HCT116 (cell line): ENCODE results near the gene THSD7B. TPM values are rescaled to one million over a fixed set of nuclear protein-coding genes. Genes with fewer than 3 reads are reported as not detected.

Source experiments
- ATAC-seq: fragments of 200-7000 bp; cut with Tn5 transposase; 2 replicates; pipeline ENCODE4 v1.9.1; 2020; ENCODE audit warnings: mild to moderate bottlenecking, moderate library complexity
- BruUV-seq: library from RNA; stranded (reverse); fragments of 400-500 nt; replicated peaks from 2 replicates; lab custom pipeline; 2021; lab: Mats Ljungman, UMichigan
- CTCF ChIA-PET: fragments of 300-600 bp; sonication (Branson Sonifier 250); formaldehyde crosslinking; loops from one replicate; lab custom pipeline; 2021; ENCODE audit warnings: antibody characterized with exemption; lab: Charles Lee
- POLR2A ChIA-PET: fragments of 300-600, 350-600 bp; sonication (Branson Sonifier 250); formaldehyde crosslinking; loops from one replicate; lab custom pipeline; 2021; ENCODE audit warnings: antibody characterized with exemption; lab: Charles Lee
- RAD21 ChIA-PET, 2 experiments: fragments of 300-600 bp; sonication (Branson Sonifier 250); formaldehyde crosslinking; loops; one replicate each; lab custom pipeline; 2023; ENCODE audit warnings: low total read pairs in 2 of 2; ENCODE audit not compliant: uncharacterized antibody in 2 of 2, unreplicated experiment in 2 of 2, low non-redundant PET in 1 of 2; lab: Charles Lee
- DNase-seq: peaks from one replicate; pipeline ENCODE4 v3.0.0-alpha.2; 2010; ENCODE audit warnings: low read depth, low spot score
- H2AFZ ChIP-seq: fragments of 200-600 bp; shearing (Covaris generic), sonication (generic); 2 replicates; pipeline ENCODE4 v1.6.1; 2017; ENCODE audit warnings: low read depth, mixed run types, mixed read lengths, antibody characterized with exemption, low read length; ENCODE audit not compliant: poor library complexity, severe bottlenecking
- H3K27ac ChIP-seq: 2 replicates; pipeline ENCODE4 v1.5.1; 2012; ENCODE audit warnings: low read depth, low read length
- H3K27me3 ChIP-seq: fragments of 200-600 bp; sonication (generic); 2 replicates; pipeline ENCODE4 v1.6.1; 2016; ENCODE audit warnings: mixed run types, low read length, mixed read lengths; ENCODE audit not compliant: insufficient read depth
- H3K36me3 ChIP-seq, 2 experiments: fragments of 200-500 bp in 1 of 2; fragments of 200-600 bp in 1 of 2; sonication (Bioruptor generic) in 1 of 2; sonication (generic) in 1 of 2; 2 replicates each; pipeline versions ENCODE4 v1.5.1 to v1.6.1; 2014 to 2016; ENCODE audit warnings: low read length in 2 of 2, inconsistent platforms in 1 of 2, mixed read lengths in 1 of 2, mixed run types in 1 of 2; ENCODE audit not compliant: insufficient read depth in 2 of 2, control insufficient read depth in 1 of 2
- H3K4me1 ChIP-seq, 2 experiments: fragments of 200-600 bp in 1 of 2; sonication (generic) in 1 of 2; 2 replicates each; pipeline versions ENCODE4 v1.5.1 to v1.6.1; 2012 to 2017; ENCODE audit warnings: low read length in 2 of 2, inconsistent platforms in 1 of 2, mild to moderate bottlenecking in 1 of 2, mixed read lengths in 1 of 2, mixed run types in 1 of 2, moderate library complexity in 1 of 2; ENCODE audit not compliant: insufficient read depth in 2 of 2, control insufficient read depth in 1 of 2
- H3K4me2 ChIP-seq: fragments of 200-600 bp; sonication (generic); 2 replicates; pipeline ENCODE4 v1.6.1; 2017; ENCODE audit warnings: mixed run types, low read length, mixed read lengths
- H3K4me3 ChIP-seq, 2 experiments: fragments of 200-600 bp in 1 of 2; sonication (generic) in 1 of 2; replicated peaks in 1 of 2; 2 replicates each; pipeline ENCODE4 v1.5.1; 2011 to 2016; ENCODE audit warnings: low read length in 2 of 2, control low read depth in 1 of 2, low read depth in 1 of 2, mild to moderate bottlenecking in 1 of 2, mixed read lengths in 1 of 2, mixed run types in 1 of 2
- H3K79me2 ChIP-seq: fragments of 200-600 bp; sonication (generic); 2 replicates; pipeline ENCODE4 v1.6.1; 2017; ENCODE audit warnings: mild to moderate bottlenecking, mixed run types, low read length, moderate library complexity, mixed read lengths; ENCODE audit not compliant: insufficient read depth
- H3K9ac ChIP-seq: fragments of 200-600 bp; sonication (generic); 2 replicates; pipeline ENCODE4 v1.6.1; 2016; ENCODE audit warnings: low read length, mixed read lengths
- H3K9me2 ChIP-seq: fragments of 200-600 bp; sonication (generic), shearing (Covaris generic); 2 replicates; pipeline ENCODE4 v1.6.1; 2017; ENCODE audit warnings: mixed run types, mild to moderate bottlenecking, moderate library complexity; ENCODE audit not compliant: insufficient read depth
- H3K9me3 ChIP-seq, 2 experiments: fragments of 200-500 bp in 1 of 2; fragments of 200-600 bp in 1 of 2; sonication (Bioruptor generic) in 1 of 2; sonication (generic) in 1 of 2; 2 replicates each; pipeline ENCODE4 v1.6.1; 2014 to 2017; ENCODE audit warnings: low read length in 2 of 2, mixed read lengths in 2 of 2, inconsistent platforms in 1 of 2, low read depth in 1 of 2, mild to moderate bottlenecking in 1 of 2, mixed run types in 1 of 2, moderate library complexity in 1 of 2; ENCODE audit not compliant: control insufficient read depth in 1 of 2, insufficient read depth in 1 of 2
- H4K20me1 ChIP-seq: fragments of 200-600 bp; sonication (generic), shearing (Covaris generic); 2 replicates; pipeline ENCODE4 v1.6.1; 2017; ENCODE audit warnings: mixed run types, mild to moderate bottlenecking, moderate library complexity; ENCODE audit not compliant: insufficient read depth
- CEBPB ChIP-seq: IDR thresholded peaks from 2 replicates; pipeline ENCODE4 v1.6.1; 2012; ENCODE audit warnings: low read depth
- ELF1 ChIP-seq: IDR thresholded peaks from 2 replicates; pipeline ENCODE4 v1.6.1; 2012; ENCODE audit warnings: low read depth, borderline replicate concordance
- EZH2 ChIP-seq: fragments of 200-600 bp; sonication (generic); IDR thresholded peaks from 2 replicates; pipeline ENCODE4 v1.6.1; 2017; ENCODE audit warnings: antibody characterized with exemption, mixed run types
- POLR2A ChIP-seq: IDR thresholded peaks from 2 replicates; pipeline ENCODE4 v1.7.0; 2011; ENCODE audit warnings: borderline replicate concordance; ENCODE audit not compliant: insufficient read depth, insufficient read length; ENCODE audit errors: extremely low read depth
- RAD21 ChIP-seq: IDR thresholded peaks from 2 replicates; pipeline ENCODE4 v1.6.1; 2012; ENCODE audit warnings: low read depth, mild to moderate bottlenecking
- SIN3A ChIP-seq: IDR thresholded peaks from 2 replicates; pipeline ENCODE4 v1.6.1; 2012; ENCODE audit warnings: low read depth
- SP1 ChIP-seq: IDR thresholded peaks from 2 replicates; pipeline ENCODE4 v1.6.1; 2012; ENCODE audit warnings: low read depth
- SRF ChIP-seq: IDR thresholded peaks from 2 replicates; pipeline ENCODE4 v1.6.1; 2012; ENCODE audit warnings: low read depth
- TCF7L2 ChIP-seq: IDR thresholded peaks from 2 replicates; pipeline ENCODE4 v1.7.0; 2011; ENCODE audit warnings: borderline replicate concordance, inconsistent platforms; ENCODE audit not compliant: insufficient read depth, insufficient read length; ENCODE audit errors: extremely low read depth
- ZFX ChIP-seq: fragments of 450-650 bp; IDR thresholded peaks from 2 replicates; pipeline ENCODE4 v1.6.1; 2017
- intact Hi-C: fragments of 100-400 bp; cut with micrococcal nuclease; formaldehyde crosslinking; loops from 2 replicates; pipeline ENCODE4 v1.10.0; 2022
- total RNA-seq: library from RNA; stranded (reverse); gene quantifications from one replicate; pipeline ENCODE4 v1.2.1, GENCODE V29; 2021; ENCODE audit not compliant: unreplicated experiment
- TF ChIP-seq, protein P1 (sequence below): IDR thresholded peaks from 2 replicates; pipeline ENCODE4 v1.6.1; 2011; ENCODE audit warnings: mild to moderate bottlenecking, low read length, moderate library complexity; ENCODE audit not compliant: insufficient replicate concordance; ENCODE audit errors: extremely low read depth
- TF ChIP-seq, protein P2 (sequence below), 3 experiments: fragments of 200-600 bp in 1 of 3; sonication (generic) in 1 of 3; IDR thresholded peaks in 2 of 3; conservative IDR thresholded peaks in 1 of 3; 2 replicates each; pipeline ENCODE4 v1.5.1; 2012 to 2017; ENCODE audit warnings: low read depth in 2 of 3, low read length in 2 of 3, antibody characterized with exemption in 1 of 3, borderline replicate concordance in 1 of 3, control low read depth in 1 of 3, mild to moderate bottlenecking in 1 of 3, mixed read lengths in 1 of 3, mixed run types in 1 of 3, moderate library complexity in 1 of 3; ENCODE audit not compliant: insufficient read depth in 1 of 3
- TF ChIP-seq, protein P3 (sequence below): IDR thresholded peaks from 2 replicates; pipeline ENCODE4 v1.6.1; 2012; ENCODE audit warnings: low read depth

The THSD7B gene
- total RNA-seq, 1 experiment from 2014 or later = not detected

DNA sequence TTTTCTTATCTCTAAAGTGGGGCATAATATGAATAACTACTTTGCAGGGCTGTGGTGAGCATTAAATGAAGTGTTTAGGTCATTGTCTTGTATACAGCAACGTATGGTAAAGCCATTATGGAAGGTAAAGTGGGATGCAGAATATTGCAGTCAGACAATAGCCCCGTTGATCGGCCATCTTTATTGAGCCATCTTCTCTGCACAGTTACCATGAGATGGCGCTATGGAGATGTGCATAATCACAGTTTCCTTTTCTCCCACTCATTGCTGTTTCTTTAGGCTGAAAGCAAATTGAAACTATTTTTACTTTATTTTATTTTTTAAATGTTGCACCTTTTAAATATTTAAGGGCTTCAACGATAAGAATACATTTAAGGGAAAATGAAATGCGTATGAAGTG lies 108.9 kb downstream of the THSD7B start:
- Histone ChIP-seq H3K4me2 (no peak overlapping the region), H3K27ac (no peak overlapping the region), H3K79me2 (no peaks in the 10 kb centered on the region), H4K20me1 (no peaks in the 10 kb centered on the region)
- POLR2A ChIA-PET = no interaction called here
- TF ChIP-seq, protein P1, sequence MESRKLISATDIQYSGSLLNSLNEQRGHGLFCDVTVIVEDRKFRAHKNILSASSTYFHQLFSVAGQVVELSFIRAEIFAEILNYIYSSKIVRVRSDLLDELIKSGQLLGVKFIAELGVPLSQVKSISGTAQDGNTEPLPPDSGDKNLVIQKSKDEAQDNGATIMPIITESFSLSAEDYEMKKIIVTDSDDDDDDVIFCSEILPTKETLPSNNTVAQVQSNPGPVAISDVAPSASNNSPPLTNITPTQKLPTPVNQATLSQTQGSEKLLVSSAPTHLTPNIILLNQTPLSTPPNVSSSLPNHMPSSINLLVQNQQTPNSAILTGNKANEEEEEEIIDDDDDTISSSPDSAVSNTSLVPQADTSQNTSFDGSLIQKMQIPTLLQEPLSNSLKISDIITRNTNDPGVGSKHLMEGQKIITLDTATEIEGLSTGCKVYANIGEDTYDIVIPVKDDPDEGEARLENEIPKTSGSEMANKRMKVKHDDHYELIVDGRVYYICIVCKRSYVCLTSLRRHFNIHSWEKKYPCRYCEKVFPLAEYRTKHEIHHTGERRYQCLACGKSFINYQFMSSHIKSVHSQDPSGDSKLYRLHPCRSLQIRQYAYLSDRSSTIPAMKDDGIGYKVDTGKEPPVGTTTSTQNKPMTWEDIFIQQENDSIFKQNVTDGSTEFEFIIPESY = no peak
- TF ChIP-seq, protein P2, sequence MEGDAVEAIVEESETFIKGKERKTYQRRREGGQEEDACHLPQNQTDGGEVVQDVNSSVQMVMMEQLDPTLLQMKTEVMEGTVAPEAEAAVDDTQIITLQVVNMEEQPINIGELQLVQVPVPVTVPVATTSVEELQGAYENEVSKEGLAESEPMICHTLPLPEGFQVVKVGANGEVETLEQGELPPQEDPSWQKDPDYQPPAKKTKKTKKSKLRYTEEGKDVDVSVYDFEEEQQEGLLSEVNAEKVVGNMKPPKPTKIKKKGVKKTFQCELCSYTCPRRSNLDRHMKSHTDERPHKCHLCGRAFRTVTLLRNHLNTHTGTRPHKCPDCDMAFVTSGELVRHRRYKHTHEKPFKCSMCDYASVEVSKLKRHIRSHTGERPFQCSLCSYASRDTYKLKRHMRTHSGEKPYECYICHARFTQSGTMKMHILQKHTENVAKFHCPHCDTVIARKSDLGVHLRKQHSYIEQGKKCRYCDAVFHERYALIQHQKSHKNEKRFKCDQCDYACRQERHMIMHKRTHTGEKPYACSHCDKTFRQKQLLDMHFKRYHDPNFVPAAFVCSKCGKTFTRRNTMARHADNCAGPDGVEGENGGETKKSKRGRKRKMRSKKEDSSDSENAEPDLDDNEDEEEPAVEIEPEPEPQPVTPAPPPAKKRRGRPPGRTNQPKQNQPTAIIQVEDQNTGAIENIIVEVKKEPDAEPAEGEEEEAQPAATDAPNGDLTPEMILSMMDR (IDR thresholded peaks at IDR 0.05 in 2 of 3, conservative IDR thresholded peaks at IDR 0.05 in 1 of 3; ENCODE audit: borderline replicate concordance in 1 of 3, insufficient read depth in 1 of 3, low read depth in 2 of 3, low read length in 2 of 3) = peak in 1 of 3 experiments; percentile 5; a peak in 1 of 6 replicates
- no peak for TF ChIP-seq TCF7L2
- TF ChIP-seq, all 23 proteins: peak for 1
- no peak overlapping the region for H3K4me3 ChIP-seq
- intact Hi-C loops = no loop called here
- ATAC-seq (no peak), DNase-seq (no peak)
- no peaks in the 10 kb centered on the region for H3K4me1 ChIP-seq
- no peak overlapping the region for H2AFZ ChIP-seq
- BruUV-seq = no TSS peak
- ChIA-PET CTCF (no interaction called here), RAD21 (no interaction called here)
- H3K9me3 ChIP-seq = no peaks in the 10 kb centered on the region; a peak in 1 of 4 replicates
- H3K36me3 ChIP-seq = no peaks in the 10 kb centered on the region
- no peaks in the 10 kb centered on the region for H3K27me3 ChIP-seq
- H3K9ac ChIP-seq = no peak overlapping the region
- no peaks in the 10 kb centered on the region for H3K9me2 ChIP-seq

DNA sequence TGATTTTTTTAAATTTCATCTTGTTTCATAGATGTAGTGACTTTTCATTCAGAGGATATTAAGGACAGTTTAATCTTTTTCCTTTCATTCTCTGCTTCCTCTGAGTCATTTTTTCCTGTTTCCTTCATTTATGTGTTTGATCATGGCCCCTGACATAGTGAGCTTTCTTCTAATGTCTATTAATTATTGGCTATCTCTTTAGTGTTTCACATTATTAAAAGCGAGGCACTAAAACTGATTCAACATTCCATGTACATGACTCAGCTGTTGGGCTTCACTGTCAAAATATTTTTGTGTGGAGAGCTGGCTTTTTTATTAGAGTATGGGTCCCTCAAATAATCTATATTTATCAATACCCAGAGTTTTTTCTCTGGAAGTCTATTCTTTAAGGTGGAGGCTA lies 125.8 kb downstream of the THSD7B start:
- ChIA-PET POLR2A (no interaction called here), RAD21 (no interaction called here), CTCF (no interaction called here)
- no peaks in the 10 kb centered on the region for H4K20me1 ChIP-seq
- H3K9me2 ChIP-seq = no peaks in the 10 kb centered on the region
- BruUV-seq = no TSS peak
- peaks cover 0 to 14% of the 10 kb centered on the region in 2 experiments; a peak in 2 of 4 replicates for H3K9me3 ChIP-seq
- ATAC-seq (no peak), DNase-seq (no peak)
- H3K4me2 ChIP-seq = no peak overlapping the region
- no peaks in the 10 kb centered on the region for H3K4me1 ChIP-seq
- no peaks in the 10 kb centered on the region for H3K27me3 ChIP-seq
- no peak overlapping the region for H3K4me3 ChIP-seq
- H2AFZ ChIP-seq = no peak overlapping the region
- no peaks in the 10 kb centered on the region for H3K36me3 ChIP-seq
- intact Hi-C loops = no loop called here
- TF ChIP-seq TCF7L2 = no peak
- TF ChIP-seq SP1 = no peak
- no peak for TF ChIP-seq ZFX
- no peak for TF ChIP-seq SRF
- TF ChIP-seq, protein P3, sequence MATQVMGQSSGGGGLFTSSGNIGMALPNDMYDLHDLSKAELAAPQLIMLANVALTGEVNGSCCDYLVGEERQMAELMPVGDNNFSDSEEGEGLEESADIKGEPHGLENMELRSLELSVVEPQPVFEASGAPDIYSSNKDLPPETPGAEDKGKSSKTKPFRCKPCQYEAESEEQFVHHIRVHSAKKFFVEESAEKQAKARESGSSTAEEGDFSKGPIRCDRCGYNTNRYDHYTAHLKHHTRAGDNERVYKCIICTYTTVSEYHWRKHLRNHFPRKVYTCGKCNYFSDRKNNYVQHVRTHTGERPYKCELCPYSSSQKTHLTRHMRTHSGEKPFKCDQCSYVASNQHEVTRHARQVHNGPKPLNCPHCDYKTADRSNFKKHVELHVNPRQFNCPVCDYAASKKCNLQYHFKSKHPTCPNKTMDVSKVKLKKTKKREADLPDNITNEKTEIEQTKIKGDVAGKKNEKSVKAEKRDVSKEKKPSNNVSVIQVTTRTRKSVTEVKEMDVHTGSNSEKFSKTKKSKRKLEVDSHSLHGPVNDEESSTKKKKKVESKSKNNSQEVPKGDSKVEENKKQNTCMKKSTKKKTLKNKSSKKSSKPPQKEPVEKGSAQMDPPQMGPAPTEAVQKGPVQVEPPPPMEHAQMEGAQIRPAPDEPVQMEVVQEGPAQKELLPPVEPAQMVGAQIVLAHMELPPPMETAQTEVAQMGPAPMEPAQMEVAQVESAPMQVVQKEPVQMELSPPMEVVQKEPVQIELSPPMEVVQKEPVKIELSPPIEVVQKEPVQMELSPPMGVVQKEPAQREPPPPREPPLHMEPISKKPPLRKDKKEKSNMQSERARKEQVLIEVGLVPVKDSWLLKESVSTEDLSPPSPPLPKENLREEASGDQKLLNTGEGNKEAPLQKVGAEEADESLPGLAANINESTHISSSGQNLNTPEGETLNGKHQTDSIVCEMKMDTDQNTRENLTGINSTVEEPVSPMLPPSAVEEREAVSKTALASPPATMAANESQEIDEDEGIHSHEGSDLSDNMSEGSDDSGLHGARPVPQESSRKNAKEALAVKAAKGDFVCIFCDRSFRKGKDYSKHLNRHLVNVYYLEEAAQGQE = no peak
- TF ChIP-seq SIN3A = no peak
- no peak for TF ChIP-seq POLR2A
- no peak for TF ChIP-seq ELF1
- TF ChIP-seq RAD21 = no peak
- TF ChIP-seq EZH2 = no peak
- no peak for TF ChIP-seq CEBPB
- H3K27ac ChIP-seq = no peak overlapping the region
- H3K79me2 ChIP-seq = no peaks in the 10 kb centered on the region
- H3K9ac ChIP-seq = no peak overlapping the region
